HepG2 (cell line): ENCODE measurements around the gene BRAF. TPM values are rescaled to one million over a fixed set of nuclear protein-coding genes. Genes with fewer than 3 reads are reported as not detected.

Experiments used
- CHD2 ChIP-seq: IDR thresholded peaks from 2 replicates; pipeline ENCODE4 v1.6.1; 2011; ENCODE audit warnings: low read depth, low read length, improper control_type of control experiment
- ELF4 ChIP-seq: sonication (generic); formaldehyde crosslinking; IDR thresholded peaks from 2 replicates; pipeline ENCODE4 v1.5.0; 2020; ENCODE audit warnings: missing genetic modification reagents, mild to moderate bottlenecking, moderate library complexity, borderline replicate concordance
- FLYWCH1 ChIP-seq: sonication (generic); formaldehyde crosslinking; IDR thresholded peaks from 2 replicates; pipeline ENCODE4 v1.8.1; 2023; ENCODE audit warnings: mild to moderate bottlenecking, missing genetic modification reagents
- FOSL2 ChIP-seq: sonication (generic); formaldehyde crosslinking; IDR thresholded peaks from 2 replicates; pipeline ENCODE4 v1.4.0; 2020; ENCODE audit warnings: missing genetic modification reagents
- GPN1 ChIP-seq: sonication (generic); formaldehyde crosslinking; IDR thresholded peaks from 2 replicates; pipeline ENCODE4 v1.5.1; 2020; ENCODE audit warnings: missing genetic modification reagents, borderline replicate concordance
- HNF1A ChIP-seq, 2 experiments: sonication (generic) in 1 of 2; formaldehyde crosslinking in 1 of 2; IDR thresholded peaks; 2 replicates each; pipeline versions ENCODE4 v1.4.0 to v1.6.1; 2016 to 2020; ENCODE audit warnings: borderline replicate concordance in 1 of 2, low read depth in 1 of 2, mild to moderate bottlenecking in 1 of 2, missing genetic modification reagents in 1 of 2
- HOXA9 ChIP-seq: sonication (generic); formaldehyde crosslinking; IDR thresholded peaks from 2 replicates; pipeline ENCODE4 v1.8.1; 2022; ENCODE audit warnings: missing genetic modification reagents, mild to moderate bottlenecking, moderate library complexity, borderline replicate concordance
- IRF2 ChIP-seq: IDR thresholded peaks from 2 replicates; pipeline ENCODE4 v1.6.1; 2018; ENCODE audit warnings: missing genetic modification reagents, missing compliant biosample characterization
- MZF1 ChIP-seq: sonication (generic); formaldehyde crosslinking; IDR thresholded peaks from 2 replicates; pipeline ENCODE4 v1.8.1; 2023; ENCODE audit warnings: mild to moderate bottlenecking, missing genetic modification reagents, borderline replicate concordance
- NFIC ChIP-seq: IDR thresholded peaks from 2 replicates; pipeline ENCODE4 v1.6.1; 2012; ENCODE audit warnings: mild to moderate bottlenecking, low read length, inconsistent platforms
- PPARG ChIP-seq: conservative IDR thresholded peaks from 2 replicates; pipeline ENCODE4 v1.6.1; 2016; ENCODE audit warnings: missing biosample characterization, missing genetic modification reagents
- PRPF4 ChIP-seq: fragments of 200-400 bp; formaldehyde crosslinking; IDR thresholded peaks from 2 replicates; pipeline ENCODE4 v1.6.1; 2016; ENCODE audit warnings: low read length, low read depth; ENCODE audit not compliant: poor library complexity, severe bottlenecking
- RAD51 ChIP-seq: fragments of 450-650 bp; IDR thresholded peaks from 2 replicates; pipeline ENCODE4 v1.6.1; 2016; ENCODE audit warnings: borderline replicate concordance
- SALL2 ChIP-seq: sonication (generic); formaldehyde crosslinking; IDR thresholded peaks from 2 replicates; pipeline ENCODE4 v1.8.1; 2023; ENCODE audit warnings: mild to moderate bottlenecking, missing genetic modification reagents, inconsistent platforms
- SMAD3 ChIP-seq: sonication (generic); formaldehyde crosslinking; IDR thresholded peaks from 2 replicates; pipeline ENCODE4 v1.4.0; 2020; ENCODE audit warnings: missing genetic modification reagents
- ZIK1 ChIP-seq: sonication (generic); formaldehyde crosslinking; IDR thresholded peaks from 2 replicates; pipeline ENCODE4 v1.5.0; 2020; ENCODE audit warnings: mild to moderate bottlenecking, low read depth, missing genetic modification reagents, borderline replicate concordance
- ZNF276 ChIP-seq: sonication (generic); formaldehyde crosslinking; IDR thresholded peaks from 2 replicates; pipeline ENCODE4 v1.4.0; 2020; ENCODE audit warnings: mild to moderate bottlenecking, low read depth, missing genetic modification reagents
- ZNF44 ChIP-seq: sonication (generic); formaldehyde crosslinking; IDR thresholded peaks from 2 replicates; pipeline ENCODE4 v1.5.1; 2020; ENCODE audit warnings: mild to moderate bottlenecking, missing genetic modification reagents
- ZNF577 ChIP-seq: sonication (generic); formaldehyde crosslinking; IDR thresholded peaks from 2 replicates; pipeline ENCODE4 v1.4.0; 2020; ENCODE audit warnings: mild to moderate bottlenecking, low read depth, missing genetic modification reagents, borderline replicate concordance
- ZNF597 ChIP-seq: sonication (generic); formaldehyde crosslinking; IDR thresholded peaks from 2 replicates; pipeline ENCODE4 v1.5.0; 2020; ENCODE audit warnings: missing genetic modification reagents
- ZNF614 ChIP-seq: IDR thresholded peaks from 2 replicates; pipeline ENCODE4 v1.6.1; 2018; ENCODE audit warnings: missing biosample characterization, missing genetic modification reagents, inconsistent platforms, borderline replicate concordance
- ZNF780A ChIP-seq: sonication (generic); formaldehyde crosslinking; IDR thresholded peaks from 2 replicates; pipeline ENCODE4 v1.8.0; 2022; ENCODE audit warnings: mild to moderate bottlenecking, missing genetic modification reagents, moderate library complexity
- ZNF841 ChIP-seq: sonication (generic); formaldehyde crosslinking; IDR thresholded peaks from 2 replicates; pipeline ENCODE4 v1.8.1; 2023; ENCODE audit warnings: missing genetic modification reagents, borderline replicate concordance
- polyA plus RNA-seq, 8 experiments: library from polyadenylated mRNA; depleted of rRNA in 3 of 8; stranded (reverse) in 7 of 8; unstranded in 1 of 8; fragments of >200 nt; fragmentation: Illumina TruSeq in 4 of 8; extraction: Trizol in 4 of 8; gene quantifications; 2 replicates each; pipeline versions ENCODE4 v1.2.1 to v1.2.3, GENCODE V29; 2011 to 2016; ENCODE audit warnings: low read depth in 4 of 8, missing spikeins in 1 of 8, mixed read lengths in 1 of 8; ENCODE audit not compliant: insufficient read depth in 1 of 8
- total RNA-seq, 5 experiments: library from RNA; depleted of rRNA; stranded (reverse); fragments of >200 nt; fragmentation: Illumina TruSeq; extraction: Trizol; gene quantifications; 2 replicates each; pipeline ENCODE4 v1.2.3, GENCODE V29; 2016; ENCODE audit warnings: low read depth in 1 of 5

The BRAF gene
- total and polyA plus RNA-seq, 2 of the 13 experiments (the other 11 are each of a cell fraction or from before 2014, with no cell fraction given), result 12.5 to 13.4 TPM

- no peak for TF ChIP-seq ZNF276 (CRISPR knock-in tag)
- no peak for TF ChIP-seq ZNF614
- TF ChIP-seq ZNF44 (CRISPR knock-in tag), result no peak
- TF ChIP-seq PPARG (CRISPR knock-in tag), result no peak
- no peak for TF ChIP-seq SALL2 (CRISPR knock-in tag)
- no peak for TF ChIP-seq MZF1
- TF ChIP-seq ZNF780A, result no peak
- no peak for TF ChIP-seq ZIK1 (CRISPR knock-in tag)
- TF ChIP-seq FLYWCH1 (CRISPR knock-in tag), result no peak
- no peak for TF ChIP-seq HOXA9 (CRISPR knock-in tag)
- TF ChIP-seq NFIC, result no peak
- TF ChIP-seq SMAD3 (CRISPR knock-in tag), result no peak
- TF ChIP-seq HNF1A (IDR thresholded peaks at IDR 0.05; ENCODE audit: low read depth), result no peak
- no peak for TF ChIP-seq HNF1A (CRISPR knock-in tag; IDR thresholded peaks at IDR 0.05; ENCODE audit: borderline replicate concordance)
- TF ChIP-seq PRPF4, result no peak
- no peak for TF ChIP-seq GPN1
- peak; percentile 17; the same call in 1 of the 2 replicates for TF ChIP-seq IRF2 (CRISPR knock-in tag)
- peak; percentile 56; the same call in 1 of the 2 replicates for TF ChIP-seq FOSL2 (CRISPR knock-in tag)
- TF ChIP-seq RAD51, result no peak
- no peak for TF ChIP-seq ZNF841 (CRISPR knock-in tag)
- TF ChIP-seq ELF4 (CRISPR knock-in tag), result no peak
- TF ChIP-seq ZNF597 (CRISPR knock-in tag), result no peak
- TF ChIP-seq ZNF577 (CRISPR knock-in tag), result no peak
- no peak for TF ChIP-seq CHD2
Measured at GRCh38 chr7:140924821-140925421, at the start of gene BRAF (continued).
